Measurements from ENCODE around the gene MR1. TPM values are rescaled to one million over a fixed set of nuclear protein-coding genes. Genes with fewer than 3 reads are reported as not detected.

MR1 gene
- total RNA-seq, 1 experiment from 2014 or later, result 33.4 TPM

DNA sequence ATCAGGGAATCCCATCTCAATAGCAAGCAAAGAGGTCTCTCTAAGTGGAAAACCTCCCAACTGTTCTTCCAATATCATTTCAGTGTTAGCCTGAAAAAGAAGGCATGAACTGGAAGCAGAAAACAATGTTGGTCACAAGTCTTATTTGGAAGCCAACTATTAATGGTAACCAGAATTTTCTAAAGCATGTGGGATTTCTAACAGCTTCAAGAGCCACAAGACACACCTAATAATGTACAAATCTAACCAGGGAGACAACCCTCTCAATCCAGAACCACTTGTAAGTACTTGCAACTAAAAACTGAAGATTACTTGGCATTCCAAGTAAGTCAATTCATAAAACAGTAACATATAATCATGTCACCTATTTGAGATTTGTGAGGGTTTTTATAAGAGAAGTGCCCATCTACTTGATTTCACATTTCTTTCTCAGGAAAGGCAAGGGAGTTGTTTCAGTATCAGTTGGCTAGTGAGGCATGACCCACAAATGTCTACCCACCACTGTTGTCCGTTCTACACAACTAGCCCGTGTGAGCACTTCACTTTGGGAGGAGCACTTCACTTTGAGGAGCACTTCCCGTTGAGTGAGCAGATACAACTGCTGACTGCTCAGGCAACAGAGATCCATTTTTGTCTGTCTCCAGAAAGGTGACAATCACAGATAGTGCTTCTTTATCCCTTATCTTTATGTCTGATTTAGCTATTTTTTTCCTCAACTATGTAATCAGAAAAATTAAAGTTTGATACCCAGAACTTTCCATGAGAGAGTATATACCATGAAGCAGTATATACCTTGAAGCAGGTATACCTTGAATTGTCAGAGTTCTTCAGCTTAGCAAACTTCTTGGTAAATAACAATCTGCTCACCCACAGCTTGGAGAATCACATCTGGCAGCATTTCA, 22.2 kb upstream of the MR1 start:
- TF ChIP-seq, protein P1, sequence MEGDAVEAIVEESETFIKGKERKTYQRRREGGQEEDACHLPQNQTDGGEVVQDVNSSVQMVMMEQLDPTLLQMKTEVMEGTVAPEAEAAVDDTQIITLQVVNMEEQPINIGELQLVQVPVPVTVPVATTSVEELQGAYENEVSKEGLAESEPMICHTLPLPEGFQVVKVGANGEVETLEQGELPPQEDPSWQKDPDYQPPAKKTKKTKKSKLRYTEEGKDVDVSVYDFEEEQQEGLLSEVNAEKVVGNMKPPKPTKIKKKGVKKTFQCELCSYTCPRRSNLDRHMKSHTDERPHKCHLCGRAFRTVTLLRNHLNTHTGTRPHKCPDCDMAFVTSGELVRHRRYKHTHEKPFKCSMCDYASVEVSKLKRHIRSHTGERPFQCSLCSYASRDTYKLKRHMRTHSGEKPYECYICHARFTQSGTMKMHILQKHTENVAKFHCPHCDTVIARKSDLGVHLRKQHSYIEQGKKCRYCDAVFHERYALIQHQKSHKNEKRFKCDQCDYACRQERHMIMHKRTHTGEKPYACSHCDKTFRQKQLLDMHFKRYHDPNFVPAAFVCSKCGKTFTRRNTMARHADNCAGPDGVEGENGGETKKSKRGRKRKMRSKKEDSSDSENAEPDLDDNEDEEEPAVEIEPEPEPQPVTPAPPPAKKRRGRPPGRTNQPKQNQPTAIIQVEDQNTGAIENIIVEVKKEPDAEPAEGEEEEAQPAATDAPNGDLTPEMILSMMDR (IDR thresholded peaks at IDR 0.05; ENCODE audit: unreplicated experiment), result no peak
- CTCF ChIA-PET, result interaction anchor here (0.7 to 2.1 kb wide), 7 partner anchors 8 to 419 kb away, joined by 3 to 6 read pairs (median 3); no protein-coding TSS in a partner anchor
- DNase-seq (ENCODE audit: unreplicated experiment), result no peak
- Mint-ChIP-seq H3K9me3 (ENCODE audit: unreplicated experiment) (no peaks in the 10 kb centered on the region), H3K27me3 (ENCODE audit: insufficient read depth, unreplicated experiment) (no peaks in the 10 kb centered on the region), H3K27ac (ENCODE audit: low read depth, unreplicated experiment) (no peak overlapping the region), H3K36me3 (ENCODE audit: insufficient read depth, unreplicated experiment) (peaks cover 23% of the 10 kb centered on the region), H3K4me1 (ENCODE audit: insufficient read depth, unreplicated experiment) (peaks cover 27% of the 10 kb centered on the region), H3K4me3 (ENCODE audit: unreplicated experiment) (no peak overlapping the region)
- no TSS peak for BruUV-seq (replicated peaks)
- intact Hi-C loops (cut with micrococcal nuclease), result no loop called here
- POLR2A ChIA-PET, result interaction anchor here (0.6 to 3.0 kb wide), 8 partner anchors 8 to 77 kb away, joined by 3 to 20 read pairs (median 4); partner anchors contain the start of genes IER5 and MR1

DNA sequence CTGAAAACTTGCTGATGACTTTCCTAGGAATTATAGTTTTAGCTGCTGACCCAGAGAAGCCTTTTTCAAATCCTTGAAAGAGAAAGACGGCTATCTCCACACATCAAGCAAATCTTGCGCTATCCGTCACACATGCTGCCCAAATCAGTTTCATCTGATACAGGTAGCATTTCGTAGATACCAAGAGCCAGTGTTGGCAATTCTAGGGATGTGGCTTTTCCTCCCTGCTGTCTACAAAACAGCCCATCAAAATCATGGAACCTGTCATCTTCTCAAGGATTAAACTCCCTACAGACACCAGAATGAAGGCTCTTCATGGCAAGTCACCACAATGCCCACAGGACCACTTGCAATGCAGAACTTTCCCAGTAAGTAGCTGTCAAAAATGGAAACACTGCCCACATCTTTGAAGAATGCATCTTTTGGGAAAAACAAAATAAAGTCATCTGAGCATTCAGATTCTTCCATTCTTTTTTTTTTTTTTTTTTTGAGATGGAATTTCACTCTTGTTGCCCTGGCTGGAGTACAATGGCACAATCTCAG, 21.5 kb upstream of the MR1 start:
- peaks cover 23% of the 10 kb centered on the region for H3K36me3 Mint-ChIP-seq (ENCODE audit: insufficient read depth, unreplicated experiment)
- no peak overlapping the region for H3K4me3 Mint-ChIP-seq (ENCODE audit: unreplicated experiment)
- TF ChIP-seq, protein P1 (IDR thresholded peaks at IDR 0.05; ENCODE audit: unreplicated experiment), result no peak
- no peak for DNase-seq (ENCODE audit: unreplicated experiment)
- ChIA-PET CTCF (interaction anchor here (0.7 to 2.1 kb wide), 4 partner anchors 10 to 418 kb away, joined by 3 to 6 read pairs (median 4); no protein-coding TSS in a partner anchor), POLR2A (interaction anchor here (0.6 to 3.0 kb wide), 4 partner anchors 9 to 40 kb away, joined by 3 to 20 read pairs (median 6); no protein-coding TSS in a partner anchor)
- H3K27me3 Mint-ChIP-seq (ENCODE audit: insufficient read depth, unreplicated experiment), result no peaks in the 10 kb centered on the region
- no TSS peak for BruUV-seq (replicated peaks)
- no peak overlapping the region for H3K27ac Mint-ChIP-seq (ENCODE audit: low read depth, unreplicated experiment)
- H3K9me3 Mint-ChIP-seq (ENCODE audit: unreplicated experiment), result no peaks in the 10 kb centered on the region
- H3K4me1 Mint-ChIP-seq (ENCODE audit: insufficient read depth, unreplicated experiment), result peaks cover 27% of the 10 kb centered on the region
- intact Hi-C loops (cut with micrococcal nuclease), result no loop called here

DNA sequence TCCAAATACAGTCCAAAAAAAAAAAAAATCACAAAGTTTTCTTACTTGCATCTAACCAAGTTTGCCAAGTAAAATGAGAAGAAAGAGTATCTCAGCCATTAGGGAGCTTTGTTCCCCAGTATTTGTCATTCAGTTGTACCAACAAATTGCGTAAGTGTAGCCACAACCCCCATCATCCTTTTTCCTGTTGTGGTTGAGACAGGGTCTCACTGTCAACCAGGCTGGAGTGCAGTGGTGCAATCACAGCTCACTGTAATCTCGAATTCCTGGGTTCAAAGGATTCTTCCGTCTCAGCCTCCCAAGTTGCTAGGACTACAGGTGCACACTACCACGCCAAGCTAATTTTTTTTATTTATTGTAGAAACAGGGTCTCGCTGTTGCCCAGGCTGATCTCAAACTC, 20.6 kb upstream of the MR1 start:
- CTCF ChIA-PET, result interaction anchor here (0.6 to 2.1 kb wide), 7 partner anchors 9 to 498 kb away, joined by 3 to 7 read pairs (median 4); no protein-coding TSS in a partner anchor
- Mint-ChIP-seq H3K9me3 (ENCODE audit: unreplicated experiment) (no peaks in the 10 kb centered on the region), H3K27ac (ENCODE audit: low read depth, unreplicated experiment) (no peak overlapping the region), H3K4me3 (ENCODE audit: unreplicated experiment) (no peak overlapping the region), H3K4me1 (ENCODE audit: insufficient read depth, unreplicated experiment) (peaks cover 27% of the 10 kb centered on the region), H3K27me3 (ENCODE audit: insufficient read depth, unreplicated experiment) (no peaks in the 10 kb centered on the region), H3K36me3 (ENCODE audit: insufficient read depth, unreplicated experiment) (peaks cover 22% of the 10 kb centered on the region)
- intact Hi-C loops (cut with micrococcal nuclease), result no loop called here
- POLR2A ChIA-PET, result interaction anchor here (1.0 to 1.9 kb wide), 5 partner anchors 8 to 128 kb away, joined by 3 to 8 read pairs (median 4); no protein-coding TSS in a partner anchor
- TF ChIP-seq, protein P1 (IDR thresholded peaks at IDR 0.05; ENCODE audit: unreplicated experiment), result no peak
- BruUV-seq (replicated peaks), result no TSS peak
- peak; percentile 34 for DNase-seq (ENCODE audit: unreplicated experiment)

Measured in MCF 10A (cell line).